ENCODE results near the gene SELENOO.

SELENOO gene

GRCh38 chr22:50184004-50184901, 16.6 kb upstream of the SELENOO start:
- no peak overlapping the region for H3K4me3 ChIP-seq (ENCODE audit: low read length)
- TF ChIP-seq, protein P1, sequence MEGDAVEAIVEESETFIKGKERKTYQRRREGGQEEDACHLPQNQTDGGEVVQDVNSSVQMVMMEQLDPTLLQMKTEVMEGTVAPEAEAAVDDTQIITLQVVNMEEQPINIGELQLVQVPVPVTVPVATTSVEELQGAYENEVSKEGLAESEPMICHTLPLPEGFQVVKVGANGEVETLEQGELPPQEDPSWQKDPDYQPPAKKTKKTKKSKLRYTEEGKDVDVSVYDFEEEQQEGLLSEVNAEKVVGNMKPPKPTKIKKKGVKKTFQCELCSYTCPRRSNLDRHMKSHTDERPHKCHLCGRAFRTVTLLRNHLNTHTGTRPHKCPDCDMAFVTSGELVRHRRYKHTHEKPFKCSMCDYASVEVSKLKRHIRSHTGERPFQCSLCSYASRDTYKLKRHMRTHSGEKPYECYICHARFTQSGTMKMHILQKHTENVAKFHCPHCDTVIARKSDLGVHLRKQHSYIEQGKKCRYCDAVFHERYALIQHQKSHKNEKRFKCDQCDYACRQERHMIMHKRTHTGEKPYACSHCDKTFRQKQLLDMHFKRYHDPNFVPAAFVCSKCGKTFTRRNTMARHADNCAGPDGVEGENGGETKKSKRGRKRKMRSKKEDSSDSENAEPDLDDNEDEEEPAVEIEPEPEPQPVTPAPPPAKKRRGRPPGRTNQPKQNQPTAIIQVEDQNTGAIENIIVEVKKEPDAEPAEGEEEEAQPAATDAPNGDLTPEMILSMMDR (conservative IDR thresholded peaks at IDR 0.05; ENCODE audit: low read depth, low read length): no peak
- no peak for DNase-seq (ENCODE audit: low read depth)

- DNase-seq (ENCODE audit: low read depth): no peak
Observed at GRCh38 chr22:50184902-50185374, 15.9 kb upstream of the SELENOO start.

DNA sequence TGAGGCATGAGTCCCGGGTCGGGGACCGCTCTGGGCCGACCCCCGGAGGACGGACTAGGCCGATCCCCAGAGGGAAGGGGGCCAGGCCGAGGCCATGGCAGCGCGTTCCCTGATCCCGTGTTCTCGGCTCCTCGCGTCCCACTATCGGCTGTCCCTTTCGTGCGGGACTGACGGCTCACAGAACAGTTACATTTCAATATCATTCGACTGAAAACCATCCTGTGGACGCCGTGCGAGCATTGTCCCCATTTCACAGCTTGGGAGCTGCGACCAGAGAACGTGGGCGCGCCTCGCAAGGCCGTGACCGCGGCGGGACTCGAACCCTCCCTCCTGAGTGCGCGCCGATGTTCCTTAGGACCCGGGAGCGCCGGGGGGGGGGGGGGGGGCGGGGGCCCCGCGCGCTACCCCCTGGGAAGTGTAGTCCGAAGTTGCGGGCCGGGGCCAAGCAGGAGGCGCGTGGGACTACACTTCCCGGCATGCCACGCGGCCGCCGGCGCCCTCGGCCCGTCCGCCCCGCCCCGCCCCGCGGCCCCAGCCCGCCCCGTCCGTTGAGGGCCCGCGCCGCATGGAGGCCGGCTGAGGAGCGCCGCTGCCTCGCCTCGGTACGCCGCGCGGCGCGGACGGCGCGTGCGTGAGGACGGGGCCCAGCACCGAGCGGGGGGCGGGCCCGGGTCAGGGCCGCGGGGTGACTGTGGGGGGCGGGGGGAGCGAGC, 15.3 kb upstream of the SELENOO start, which contains the start of gene TRABD:
TSS of gene TRABD (plus strand) at position 539 of the 713 bp plus-strand sequence. CDS start 7,148 bp downstream, outside the sequence.
- TF ChIP-seq, protein P1 (conservative IDR thresholded peaks at IDR 0.05; ENCODE audit: low read depth, low read length): no peak
- peak within 1 kb of the TSS; percentile 66 for H3K4me3 ChIP-seq (ENCODE audit: low read length)

More at GRCh38 chr22:50184902-50185374, 15.9 kb upstream of the SELENOO start:
- peak overlapping the region; percentile 43 for H3K4me3 ChIP-seq (ENCODE audit: low read length)
- TF ChIP-seq, protein P1 (conservative IDR thresholded peaks at IDR 0.05; ENCODE audit: low read depth, low read length): no peak

DNA sequence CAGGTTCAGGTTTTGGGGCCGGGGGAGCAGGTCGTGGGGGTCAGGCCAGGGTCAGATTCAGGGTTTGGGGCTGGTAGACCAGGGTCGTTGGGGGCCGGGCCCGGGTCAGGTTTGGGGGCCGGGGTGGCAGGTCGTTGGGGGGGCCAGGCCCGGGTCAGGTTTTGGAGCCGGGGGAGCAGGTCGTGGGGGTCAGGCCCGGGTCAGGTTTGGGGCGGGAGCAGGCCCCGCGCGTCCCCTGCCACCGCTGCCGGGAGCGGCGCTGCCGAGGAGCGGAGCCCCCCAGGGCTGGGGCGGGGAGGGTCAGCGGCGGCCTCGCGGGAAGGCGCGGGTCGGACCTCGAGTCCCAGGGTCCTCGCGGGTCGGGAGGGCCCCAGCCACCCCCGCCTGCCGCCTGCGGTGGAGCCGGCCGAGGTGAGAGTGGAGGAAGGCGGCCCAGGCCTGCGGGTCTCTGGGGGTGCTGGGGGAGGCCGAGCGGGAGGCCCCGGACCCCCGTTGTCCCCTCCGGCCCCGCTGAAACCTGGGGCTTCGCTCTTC, 14.6 kb upstream of the SELENOO start:
- peak overlapping the region; percentile 66 for H3K4me3 ChIP-seq (ENCODE audit: low read length)
- no peak for DNase-seq (ENCODE audit: low read depth)
- TF ChIP-seq, protein P1 (conservative IDR thresholded peaks at IDR 0.05; ENCODE audit: low read depth, low read length): no peak

More for the DNA sequence above, 15.3 kb upstream of the SELENOO start, which contains the start of gene TRABD:
- DNase-seq (ENCODE audit: low read depth): peak; percentile 52

DNA sequence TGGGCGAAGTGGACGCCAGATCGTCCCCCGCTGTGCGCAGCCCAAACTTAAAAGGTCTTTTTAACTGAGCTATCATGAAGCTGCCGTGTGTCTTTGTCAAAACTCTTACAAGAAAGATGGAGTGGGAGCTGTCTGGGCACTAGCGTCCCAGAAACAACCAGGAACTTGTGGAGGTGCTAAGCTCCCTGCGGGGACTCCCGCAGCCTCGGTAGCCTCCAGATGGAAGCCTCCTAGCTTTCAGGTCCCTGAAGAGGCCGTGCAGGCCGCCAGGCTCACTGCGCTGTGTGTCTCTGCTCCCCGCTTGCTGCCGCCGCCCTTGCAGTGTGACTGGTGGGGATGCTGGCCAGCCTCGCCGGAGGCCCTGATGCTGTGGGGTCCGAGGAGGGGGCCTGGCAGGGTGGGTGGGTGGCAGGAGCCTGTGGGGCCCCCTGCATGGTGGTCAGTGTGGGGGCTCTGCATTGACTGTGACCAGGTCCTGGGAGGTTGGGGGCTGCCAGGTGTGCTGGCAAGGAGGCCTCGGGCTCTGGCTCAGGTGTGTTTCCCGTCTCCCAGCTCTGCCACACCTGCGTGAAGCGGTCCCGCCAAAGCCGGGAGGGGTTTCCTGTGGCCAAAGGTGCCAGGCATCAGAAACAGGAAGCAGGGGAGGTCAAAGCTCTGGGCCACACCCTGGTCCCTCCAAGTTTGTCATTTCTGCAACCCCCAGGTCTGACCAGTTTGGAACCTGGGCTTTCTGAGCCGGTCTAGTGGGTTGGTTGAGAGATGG, 13.9 kb upstream of the SELENOO start:
- no peak for DNase-seq (ENCODE audit: low read depth)
- H3K4me3 ChIP-seq (ENCODE audit: low read length): peak overlapping the region; percentile 66
- TF ChIP-seq, protein P1 (conservative IDR thresholded peaks at IDR 0.05; ENCODE audit: low read depth, low read length): no peak

GRCh38 chr22:50188356-50188755, 12.5 kb upstream of the SELENOO start:
- no peak for DNase-seq (ENCODE audit: low read depth)
- no peak overlapping the region for H3K4me3 ChIP-seq (ENCODE audit: low read length)
- TF ChIP-seq, protein P1 (conservative IDR thresholded peaks at IDR 0.05; ENCODE audit: low read depth, low read length): no peak
